ENCODE data around the gene DISP1.

- TF ChIP-seq POLR2A (IDR thresholded peaks at IDR 0.05) (no peak), CTCF (IDR thresholded peaks at IDR 0.05) (no peak)
Measured at GRCh38 chr1:222783051-222783450, 31.8 kb upstream of the DISP1 start.

All from stomach (tissue), 4 donors.